Occipital lobe (tissue), 2 donors: ENCODE data around the gene ZNF511. TPM values are rescaled to one million over a fixed set of nuclear protein-coding genes. Genes with fewer than 3 reads are reported as not detected.

Source experiments
- DNase-seq: peaks from one replicate; lab custom pipeline; 2025; lab: John Stamatoyannopoulos, UW
- total RNA-seq: library from RNA; depleted of rRNA; stranded (reverse); fragments of >200 nt; gene quantifications from one replicate; pipeline ENCODE4 v1.2.3, GENCODE V29; 2014

Gene ZNF511
- total RNA-seq, 1 donor from 2014 or later = 7.5 TPM

GRCh38 chr10:133292919-133293809, 15.6 kb upstream of the ZNF511 start:
- DNase-seq = no peak

- DNase-seq = no peak
Measured at GRCh38 chr10:133293810-133294119, 14.9 kb upstream of the ZNF511 start.

GRCh38 chr10:133294189-133294588, 14.5 kb upstream of the ZNF511 start:
- DNase-seq = no peak

- DNase-seq = no peak
Measured at GRCh38 chr10:133295426-133296320, 13.0 kb upstream of the ZNF511 start.

GRCh38 chr10:133297504-133297903, 11.2 kb upstream of the ZNF511 start:
- DNase-seq = no peak

GRCh38 chr10:133298466-133298865, 10.2 kb upstream of the ZNF511 start:
- DNase-seq = no peak

GRCh38 chr10:133299224-133299623, 9.5 kb upstream of the ZNF511 start:
- DNase-seq = no peak

- no peak for DNase-seq
Measured at GRCh38 chr10:133299738-133300137, 9.0 kb upstream of the ZNF511 start.

- no peak for DNase-seq
Measured at GRCh38 chr10:133302230-133302629, 6.5 kb upstream of the ZNF511 start.

GRCh38 chr10:133303206-133303605, 5.5 kb upstream of the ZNF511 start:
- DNase-seq = no peak

- no peak for DNase-seq
Measured at GRCh38 chr10:133306097-133306476, 2.6 kb upstream of the ZNF511 start.

GRCh38 chr10:133306941-133307379, 1.8 kb upstream of the ZNF511 start:
- DNase-seq = no peak

GRCh38 chr10:133307776-133308420, 816 bp upstream of the ZNF511 start:
- no peak for DNase-seq

GRCh38 chr10:133309100-133309719, 496 bp downstream of the ZNF511 start:
- DNase-seq = peak; percentile 88

- DNase-seq = no peak
Measured at GRCh38 chr10:133309720-133310398, 1.1 kb downstream of the ZNF511 start.

GRCh38 chr10:133310399-133310755, 1.7 kb downstream of the ZNF511 start:
- DNase-seq = no peak

- no peak for DNase-seq
Measured at GRCh38 chr10:133310789-133311188, 2.1 kb downstream of the ZNF511 start.

- no peak for DNase-seq
Measured at GRCh38 chr10:133311570-133311969, 2.9 kb downstream of the ZNF511 start.

GRCh38 chr10:133312016-133312768, 3.5 kb downstream of the ZNF511 start:
- DNase-seq = no peak

- no peak for DNase-seq
Measured at GRCh38 chr10:133312769-133313145, 4.0 kb downstream of the ZNF511 start.
